ENCODE results near the gene PTGER3.

PTGER3 gene

GRCh38 chr1:71047635-71048607 lies at the start of gene PTGER3:
Gene PTGER3, minus strand, starts transcription at chr1:71047816. Its CDS starts 239 bp downstream, at chr1:71047577.
- DNase-seq = peak; percentile 4

- DNase-seq = no peak
Observed at GRCh38 chr1:71094913-71095312, 47.3 kb upstream of the PTGER3 start.

GRCh38 chr1:71093938-71094337 lies 46.3 kb upstream of the PTGER3 start:
- no peak for DNase-seq

GRCh38 chr1:71089536-71090270 lies 42.1 kb upstream of the PTGER3 start:
- no peak for DNase-seq

- no peak for DNase-seq
Observed at GRCh38 chr1:71088645-71089287, 41.1 kb upstream of the PTGER3 start.

GRCh38 chr1:71087713-71088112 lies 40.1 kb upstream of the PTGER3 start:
- DNase-seq = no peak

- no peak for DNase-seq
Observed at GRCh38 chr1:71087060-71087459, 39.4 kb upstream of the PTGER3 start.

- no peak for DNase-seq
Observed at GRCh38 chr1:71086331-71086730, 38.7 kb upstream of the PTGER3 start.

- DNase-seq = no peak
Observed at GRCh38 chr1:71083271-71083670, 35.7 kb upstream of the PTGER3 start.

GRCh38 chr1:71081697-71082080 lies 34.1 kb upstream of the PTGER3 start:
- no peak for DNase-seq

GRCh38 chr1:71080739-71081696 lies 33.4 kb upstream of the PTGER3 start, which contains the start of gene ZRANB2:
Gene ZRANB2, minus strand, starts transcription at chr1:71081035. Its CDS starts 40 bp downstream, at chr1:71080995.
- peak; percentile 94 for DNase-seq

GRCh38 chr1:71080230-71080738 lies 32.7 kb upstream of the PTGER3 start:
- peak; percentile 59 for DNase-seq

GRCh38 chr1:71074681-71075080 lies 27.1 kb upstream of the PTGER3 start:
- no peak for DNase-seq

- DNase-seq = no peak
Observed at GRCh38 chr1:71072273-71072672, 24.7 kb upstream of the PTGER3 start.

GRCh38 chr1:71071720-71072119 lies 24.1 kb upstream of the PTGER3 start:
- no peak for DNase-seq

GRCh38 chr1:71068325-71069240 lies 21.0 kb upstream of the PTGER3 start:
- no peak for DNase-seq

- DNase-seq = no peak
Observed at GRCh38 chr1:71054791-71055190, 7.2 kb upstream of the PTGER3 start.

GRCh38 chr1:71054281-71054731 lies 6.7 kb upstream of the PTGER3 start:
- DNase-seq = no peak

- DNase-seq = no peak
Observed at GRCh38 chr1:71053758-71054157, 6.1 kb upstream of the PTGER3 start.

- DNase-seq = no peak
Observed at GRCh38 chr1:71053146-71053545, 5.5 kb upstream of the PTGER3 start.

All from RPMI8226 (cell line).